H1 (cell line): ENCODE measurements around the gene APOM. TPM values are rescaled to one million over a fixed set of nuclear protein-coding genes. Genes with fewer than 3 reads are reported as not detected.

Experiments
- EP300 ChIP-seq, 2 experiments: IDR thresholded peaks; 1 replicate in 1 of 2; 2 replicates in 1 of 2; pipeline ENCODE4 v1.6.1; 2011 to 2012; ENCODE audit warnings: low read depth in 2 of 2, low read length in 2 of 2, mild to moderate bottlenecking in 2 of 2, borderline replicate concordance in 1 of 2, inconsistent platforms in 1 of 2, moderate library complexity in 1 of 2
- HDAC2 ChIP-seq, 2 experiments: fragments of 300-600 bp in 1 of 2; sonication (generic) in 1 of 2; IDR thresholded peaks; 2 replicates each; pipeline ENCODE4 v1.6.1; 2011 to 2012; ENCODE audit warnings: low read depth in 2 of 2, low read length in 2 of 2, mild to moderate bottlenecking in 2 of 2, moderate library complexity in 2 of 2, borderline replicate concordance in 1 of 2, inconsistent platforms in 1 of 2
- RBBP5 ChIP-seq: IDR thresholded peaks from 2 replicates; pipeline ENCODE4 v1.7.1; 2012; ENCODE audit warnings: low read depth, mild to moderate bottlenecking, inconsistent platforms, low read length, moderate library complexity, borderline replicate concordance
- RFX5 ChIP-seq: IDR thresholded peaks from 2 replicates; pipeline ENCODE4 v1.6.1; 2011; ENCODE audit warnings: low read depth, low read length, improper control_type of control experiment, borderline replicate concordance
- RXRA ChIP-seq: IDR thresholded peaks from 2 replicates; pipeline ENCODE4 v1.6.1; 2011; ENCODE audit warnings: low read depth, mild to moderate bottlenecking, low read length, moderate library complexity; ENCODE audit not compliant: insufficient read depth
- SIN3A ChIP-seq, 2 experiments: IDR thresholded peaks in 1 of 2; conservative IDR thresholded peaks in 1 of 2; 2 replicates each; pipeline ENCODE4 v1.6.1; 2011 to 2012; ENCODE audit warnings: low read length in 2 of 2, improper control_type of control experiment in 1 of 2, low read depth in 1 of 2, mild to moderate bottlenecking in 1 of 2
- SIRT6 ChIP-seq: IDR thresholded peaks from one replicate; pipeline ENCODE4 v1.7.1; 2012; ENCODE audit warnings: low read length, inconsistent platforms
- SIX5 ChIP-seq: IDR thresholded peaks from 2 replicates; pipeline ENCODE4 v1.6.1; 2011; ENCODE audit warnings: mild to moderate bottlenecking, low read depth, low read length
- SRF ChIP-seq: IDR thresholded peaks from 2 replicates; pipeline ENCODE4 v1.6.1; 2011; ENCODE audit warnings: mild to moderate bottlenecking, low read depth, low read length, moderate library complexity
- TAF1 ChIP-seq: IDR thresholded peaks from 2 replicates; pipeline ENCODE4 v1.6.1; 2011; ENCODE audit warnings: mild to moderate bottlenecking, low read depth, low read length
- TBP ChIP-seq: IDR thresholded peaks from 2 replicates; pipeline ENCODE4 v1.6.1; 2011; ENCODE audit warnings: low read depth, low read length, improper control_type of control experiment
- YY1 ChIP-seq: IDR thresholded peaks from 2 replicates; pipeline ENCODE4 v1.6.1; 2011; ENCODE audit warnings: low read depth, mild to moderate bottlenecking, low read length
- polyA plus RNA-seq, 7 experiments: library from polyadenylated mRNA; depleted of rRNA in 3 of 7; stranded (reverse) in 5 of 7; unstranded in 2 of 7; fragments of >200 nt in 5 of 7; fragments of 200-250 nt in 2 of 7; gene quantifications; 1 replicate in 5 of 7; 2 replicates in 1 of 7; 4 replicates in 1 of 7; pipeline versions ENCODE4 v1.2.1 to v1.2.3, GENCODE V29; 2011 to 2013; ENCODE audit warnings: missing spikeins in 2 of 7, mixed read lengths in 2 of 7
- total RNA-seq: library from RNA; stranded (reverse); fragmentation: NEBNext Ultra II Directional; extraction: Animal tissue kit (Norgen Biotek cat#: 25700); gene quantifications from 2 replicates; pipeline ENCODE4 v1.2.1, GENCODE V29; 2021

Gene APOM
- total and polyA plus RNA-seq, 2 of the 8 experiments (the other 6 are each of a cell fraction or from before 2014, with no cell fraction given): 3.4 to 12.0 TPM

DNA sequence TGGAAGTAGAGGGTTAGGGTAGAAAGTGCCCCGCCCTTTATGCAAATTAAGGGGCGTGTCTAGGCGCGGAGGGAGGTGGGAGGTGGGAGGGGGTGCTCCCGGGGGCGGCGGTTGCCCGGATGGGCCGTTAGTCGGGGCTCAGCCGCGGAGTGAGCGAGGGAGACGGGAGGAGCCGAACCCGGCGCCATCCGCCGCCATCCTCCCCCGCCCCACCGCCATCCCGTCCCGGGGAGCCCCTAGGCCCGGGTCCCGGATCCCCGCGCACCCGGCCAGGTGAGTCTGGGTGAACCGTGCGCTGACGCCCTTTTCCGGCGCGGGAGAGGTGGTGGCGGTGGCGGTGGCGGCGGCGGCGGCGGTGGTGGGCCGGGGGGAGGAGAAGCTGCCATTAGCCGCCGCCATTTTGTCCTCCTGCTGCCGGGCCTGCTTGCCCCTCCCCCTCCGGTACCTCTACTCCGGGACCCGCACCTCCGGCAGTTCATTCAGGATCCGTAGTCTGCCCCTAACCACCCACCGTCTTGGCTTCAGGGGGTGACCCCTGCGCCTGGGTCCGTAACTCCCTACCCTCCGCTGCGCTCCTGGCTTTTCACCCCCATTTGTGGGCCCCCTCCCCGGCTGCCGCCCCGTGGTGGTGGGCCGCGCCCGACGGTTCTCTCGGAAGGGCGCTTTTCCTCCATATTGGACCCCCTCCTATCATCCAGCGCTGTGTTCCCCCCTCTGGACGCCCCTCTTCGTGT is 34.9 kb upstream of the APOM start, which contains the start of gene PRRC2A (continued):
- TF ChIP-seq RBBP5 (0 out of 2 replicates have a peak, but pooled peaks have one; percentile 30), SIN3A (conservative IDR thresholded peaks at IDR 0.05 in 1 of 2, IDR thresholded peaks at IDR 0.05 in 1 of 2; ENCODE audit: low read depth in 1 of 2, low read length in 2 of 2) (peak in 1 of 2 experiments; percentile 63; a peak in 1 of 4 replicates), RFX5 (no peak), SRF (no peak), RXRA (no peak), YY1 (peak; percentile 95), TBP (peak; percentile 92; the same call in 1 of the 2 replicates), SIRT6 (no peak), TAF1 (peak; percentile 97), HDAC2 (IDR thresholded peaks at IDR 0.05; ENCODE audit: borderline replicate concordance in 1 of 2, low read depth in 2 of 2, low read length in 2 of 2) (peak in 1 of 2 experiments; percentile 60; a peak in 1 of 4 replicates), EP300 (IDR thresholded peaks at IDR 0.05; ENCODE audit: borderline replicate concordance in 1 of 2, low read depth in 2 of 2, low read length in 2 of 2) (peak; percentile 2 to 33; a peak in 2 of 3 replicates), SIX5 (no peak)
